Endodermal cell (in vitro differentiated cells): Measurements from ENCODE around the gene FOLR3. TPM values are rescaled to one million over a fixed set of nuclear protein-coding genes. Genes with fewer than 3 reads are reported as not detected.

Source experiments
- DNase-seq: peaks from one replicate; pipeline ENCODE4 v3.0.0-alpha.2; 2017
- H3K27ac ChIP-seq: 2 replicates; pipeline ENCODE4 v1.5.1; 2013; ENCODE audit warnings: mild to moderate bottlenecking, low read depth, low read length, moderate library complexity
- H3K27me3 ChIP-seq: 2 replicates; pipeline ENCODE4 v1.6.1; 2013; ENCODE audit warnings: mild to moderate bottlenecking, low read length, moderate library complexity; ENCODE audit not compliant: insufficient read depth, control insufficient read depth, poor library complexity, severe bottlenecking
- H3K36me3 ChIP-seq: 2 replicates; pipeline ENCODE4 v1.7.0; 2013; ENCODE audit warnings: mild to moderate bottlenecking, low read length, moderate library complexity; ENCODE audit not compliant: control insufficient read depth, insufficient read depth
- H3K4me1 ChIP-seq: one replicate; pipeline ENCODE4 v1.7.0; 2013; ENCODE audit warnings: low read length; ENCODE audit not compliant: control insufficient read depth, insufficient read depth
- H3K4me3 ChIP-seq: 2 replicates; pipeline ENCODE4 v1.5.1; 2013; ENCODE audit warnings: mild to moderate bottlenecking, low read length, moderate library complexity
- H3K9ac ChIP-seq: 2 replicates; pipeline ENCODE4 v1.6.1; 2013; ENCODE audit warnings: mild to moderate bottlenecking, low read length, moderate library complexity; ENCODE audit not compliant: poor library complexity, severe bottlenecking; ENCODE audit errors: extremely low read depth
- H3K9me3 ChIP-seq: 2 replicates; pipeline ENCODE4 v1.6.1; 2013; ENCODE audit warnings: mild to moderate bottlenecking, low read length, moderate library complexity; ENCODE audit not compliant: control insufficient read depth
- H3K27ac Mint-ChIP-seq: 2 replicates; pipeline ENCODE4 v1.8.0; 2020; ENCODE audit warnings: mixed read lengths
- H3K27me3 Mint-ChIP-seq: 2 replicates; pipeline ENCODE4 v1.8.0; 2021; ENCODE audit warnings: mild to moderate bottlenecking, mixed read lengths; ENCODE audit not compliant: insufficient read depth
- H3K36me3 Mint-ChIP-seq: 2 replicates; pipeline ENCODE4 v1.8.0; 2020; ENCODE audit warnings: low read depth, mixed read lengths
- H3K4me1 Mint-ChIP-seq: 2 replicates; pipeline ENCODE4 v1.8.0; 2020; ENCODE audit warnings: mixed read lengths
- H3K4me3 Mint-ChIP-seq: 2 replicates; pipeline ENCODE4 v1.8.0; 2020; ENCODE audit warnings: mild to moderate bottlenecking, moderate library complexity, mixed read lengths
- H3K9me3 Mint-ChIP-seq: 2 replicates; pipeline ENCODE4 v1.8.0; 2020; ENCODE audit warnings: mild to moderate bottlenecking, mixed read lengths
- WGBS, 2 experiments: methylation state at CpG; one replicate each; pipeline versions ENCODE4 v1.1.5 to v1.1.7; 2013; ENCODE audit warnings: missing lambda C conversion rate in 2 of 2, mixed read lengths in 1 of 2; ENCODE audit not compliant: insufficient coverage in 1 of 2, insufficient read length in 1 of 2; 5-methylcytosine and 5-hydroxymethylcytosine counted together
- total RNA-seq, 2 donors: library from RNA; stranded (reverse); fragmentation: NEBNext Ultra II Directional in 1 of 2; extraction: Animal tissue kit (Norgen Biotek cat#: 25700) in 1 of 2; gene quantifications; 2 replicates in 1 of 2; 3 replicates in 1 of 2; pipeline ENCODE4 v1.2.1, GENCODE V29; 2021
- TF ChIP-seq, protein P1 (sequence below): fragments of 200-600 bp; sonication (generic); conservative IDR thresholded peaks from 2 replicates; pipeline ENCODE4 v1.5.0; 2021; ENCODE audit warnings: antibody characterized with exemption, mild to moderate bottlenecking

The FOLR3 gene
- total RNA-seq, 2 donors from 2014 or later = not detected

DNA sequence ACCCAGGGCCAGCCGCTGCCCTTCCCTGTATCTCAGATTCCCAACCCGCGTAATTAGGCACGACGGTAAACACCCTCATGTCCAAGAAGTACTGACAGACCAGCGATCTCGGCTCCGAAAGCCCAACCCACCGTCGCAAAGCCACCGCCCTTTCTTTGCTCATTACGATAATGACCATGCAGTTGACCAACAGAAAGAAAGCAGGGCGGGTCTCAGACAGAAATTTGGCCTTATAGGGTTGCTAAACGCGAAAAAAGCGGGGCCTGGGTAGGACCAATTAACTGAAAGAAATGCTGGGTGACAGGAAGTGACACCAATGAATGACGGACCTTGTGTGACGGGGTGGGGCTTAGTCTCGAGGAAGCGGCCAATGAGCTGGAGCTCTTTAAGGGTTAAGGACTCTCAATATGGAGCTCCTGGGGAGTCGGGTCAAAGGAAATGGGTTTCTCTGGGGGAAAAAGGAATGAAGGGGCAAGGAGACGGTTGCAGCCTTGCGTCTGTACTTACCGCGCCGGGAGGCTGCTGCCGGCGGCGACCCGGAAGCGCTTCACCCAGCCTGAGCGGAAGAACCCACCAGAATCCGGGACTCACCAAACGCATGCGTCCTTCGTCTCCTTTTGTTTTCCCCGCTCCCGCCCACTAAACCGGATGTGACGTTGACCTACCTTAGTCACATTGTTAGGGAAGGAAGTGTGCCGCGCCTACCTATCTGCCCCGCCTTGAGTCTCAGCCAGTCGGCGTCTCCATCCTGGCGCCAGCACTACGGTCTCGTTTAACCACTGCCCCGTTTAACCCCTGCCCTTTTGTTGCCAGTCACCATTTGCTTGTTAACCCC is 23.2 kb upstream of the FOLR3 start, which contains the start of gene ANAPC15:
ANAPC15 (minus strand) TSS at position 553 of the 835 bp plus-strand sequence. CDS start 1,419 bp downstream, outside the sequence.
- Mint-ChIP-seq H3K4me3 (peak within 1 kb of the TSS; percentile 83), H3K27ac (peak within 1 kb of the TSS; percentile 100), H3K4me1 (peaks cover 16% of the 10 kb centered on the region), H3K27me3 (peaks cover 23% of the 10 kb centered on the region), H3K36me3 (peaks cover 17% of the 10 kb centered on the region), H3K9me3 (no peaks in the 10 kb centered on the region)
- Histone ChIP-seq H3K27ac (peak within 1 kb of the TSS; percentile 99), H3K27me3 (peaks cover 7% of the 10 kb centered on the region), H3K36me3 (peaks cover 18% of the 10 kb centered on the region), H3K4me1 (no peaks in the 10 kb centered on the region), H3K9ac (peak within 1 kb of the TSS; percentile 98), H3K9me3 (no peaks in the 10 kb centered on the region), H3K4me3 (peak within 1 kb of the TSS; percentile 95)
- TF ChIP-seq, protein P1, sequence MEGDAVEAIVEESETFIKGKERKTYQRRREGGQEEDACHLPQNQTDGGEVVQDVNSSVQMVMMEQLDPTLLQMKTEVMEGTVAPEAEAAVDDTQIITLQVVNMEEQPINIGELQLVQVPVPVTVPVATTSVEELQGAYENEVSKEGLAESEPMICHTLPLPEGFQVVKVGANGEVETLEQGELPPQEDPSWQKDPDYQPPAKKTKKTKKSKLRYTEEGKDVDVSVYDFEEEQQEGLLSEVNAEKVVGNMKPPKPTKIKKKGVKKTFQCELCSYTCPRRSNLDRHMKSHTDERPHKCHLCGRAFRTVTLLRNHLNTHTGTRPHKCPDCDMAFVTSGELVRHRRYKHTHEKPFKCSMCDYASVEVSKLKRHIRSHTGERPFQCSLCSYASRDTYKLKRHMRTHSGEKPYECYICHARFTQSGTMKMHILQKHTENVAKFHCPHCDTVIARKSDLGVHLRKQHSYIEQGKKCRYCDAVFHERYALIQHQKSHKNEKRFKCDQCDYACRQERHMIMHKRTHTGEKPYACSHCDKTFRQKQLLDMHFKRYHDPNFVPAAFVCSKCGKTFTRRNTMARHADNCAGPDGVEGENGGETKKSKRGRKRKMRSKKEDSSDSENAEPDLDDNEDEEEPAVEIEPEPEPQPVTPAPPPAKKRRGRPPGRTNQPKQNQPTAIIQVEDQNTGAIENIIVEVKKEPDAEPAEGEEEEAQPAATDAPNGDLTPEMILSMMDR = no peak
- peak; percentile 99 for DNase-seq
- 0% methylated on average over 38 to 49 of the region's 49 CpGs for WGBS, 2 experiments

DNA sequence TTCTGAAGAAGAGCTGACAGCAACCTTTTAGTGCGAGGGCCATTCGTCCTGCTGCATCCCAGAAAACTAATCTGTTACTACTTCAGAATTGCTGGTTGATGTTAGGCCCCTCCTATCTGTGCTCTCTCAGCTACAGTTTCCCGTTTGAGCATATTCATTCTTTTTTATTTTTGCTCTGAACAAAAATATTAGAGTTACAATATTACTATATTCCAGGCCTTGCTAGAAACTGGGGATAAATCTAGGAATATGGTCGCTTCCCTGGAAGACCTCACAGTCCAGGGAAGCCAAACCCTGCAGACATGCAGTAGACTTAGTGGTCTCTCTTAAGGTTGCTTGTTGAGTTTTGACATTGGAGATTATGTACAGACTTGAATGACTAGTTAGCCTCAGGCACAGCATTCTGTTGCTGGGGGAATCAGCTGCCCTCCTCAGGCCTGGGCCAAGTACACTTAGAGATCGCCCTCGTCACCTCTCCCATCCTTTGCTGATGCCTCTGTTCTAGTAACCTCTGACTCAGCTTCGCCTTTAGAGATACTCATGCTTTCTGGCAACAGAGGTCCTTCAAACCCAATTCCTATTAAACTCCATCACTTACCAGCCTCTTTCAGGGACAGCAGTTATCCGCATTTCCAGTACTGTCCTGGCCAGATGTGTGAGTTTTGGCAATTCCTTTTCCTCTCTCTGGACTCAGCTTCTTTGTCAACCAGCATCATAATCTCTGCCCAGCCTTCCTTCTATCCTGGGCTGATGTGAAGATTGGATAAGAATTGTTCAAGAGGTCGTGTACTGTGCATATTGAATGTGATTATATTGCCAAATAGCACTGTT is 22.3 kb upstream of the FOLR3 start:
- H3K9me3 Mint-ChIP-seq = no peaks in the 10 kb centered on the region
- H3K9ac ChIP-seq = peak overlapping the region; percentile 98

DNA sequence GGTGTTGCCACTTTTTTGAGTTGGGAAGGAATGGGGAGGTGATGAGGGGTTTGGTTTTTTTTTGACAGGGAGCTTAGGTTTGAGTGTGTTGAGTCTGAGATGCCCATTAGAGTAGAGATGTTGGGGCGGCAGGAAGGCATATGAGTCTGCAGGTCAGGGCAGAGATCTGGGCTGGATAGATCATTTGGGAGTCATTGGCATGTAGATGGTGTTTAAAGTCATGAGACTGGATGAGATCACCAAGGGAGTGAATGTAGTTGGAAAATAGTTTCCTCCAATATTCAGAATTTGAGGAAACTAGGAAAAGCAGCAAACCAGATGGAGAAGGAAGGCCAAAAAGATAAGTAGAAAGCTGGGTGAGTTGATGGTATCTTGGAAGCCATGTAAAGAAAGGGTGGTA is 21.0 kb upstream of the FOLR3 start:
- WGBS, 2 experiments = 97 to 100% methylated on average over 1 of the region's 1 CpG
- Histone ChIP-seq H3K36me3 (peaks cover 12% of the 10 kb centered on the region), H3K9ac (no peak overlapping the region), H3K9me3 (no peaks in the 10 kb centered on the region), H3K4me3 (no peak overlapping the region), H3K27me3 (peaks cover 7% of the 10 kb centered on the region), H3K27ac (no peak overlapping the region), H3K4me1 (no peaks in the 10 kb centered on the region)
- Mint-ChIP-seq H3K4me3 (no peak overlapping the region), H3K4me1 (peaks cover 26% of the 10 kb centered on the region), H3K27me3 (peaks cover 30% of the 10 kb centered on the region), H3K27ac (no peak overlapping the region), H3K9me3 (no peaks in the 10 kb centered on the region), H3K36me3 (peaks cover 9% of the 10 kb centered on the region)
- DNase-seq = no peak
- TF ChIP-seq, protein P1 = no peak

More for the DNA sequence above, 22.3 kb upstream of the FOLR3 start:
- Histone ChIP-seq H3K27me3 (peaks cover 7% of the 10 kb centered on the region), H3K9me3 (no peaks in the 10 kb centered on the region), H3K4me3 (peak overlapping the region; percentile 95), H3K36me3 (peaks cover 18% of the 10 kb centered on the region), H3K27ac (peak overlapping the region; percentile 99), H3K4me1 (no peaks in the 10 kb centered on the region)
- Mint-ChIP-seq H3K36me3 (peaks cover 15% of the 10 kb centered on the region), H3K4me3 (peak overlapping the region; percentile 83), H3K27me3 (peaks cover 23% of the 10 kb centered on the region), H3K4me1 (peaks cover 20% of the 10 kb centered on the region), H3K27ac (peak overlapping the region; percentile 100)
- WGBS, 2 experiments = 70 to 82% methylated on average over 7 to 9 of the region's 9 CpGs
- DNase-seq = no peak
- TF ChIP-seq, protein P1 = no peak
